Heart left ventricle (tissue), 16 donors: Measurements from ENCODE around the gene VPS13A. TPM values are rescaled to one million over a fixed set of nuclear protein-coding genes. Genes with fewer than 3 reads are reported as not detected.

Experiments
- ATAC-seq, 4 donors: fragments of 200-7000 bp; cut with Tn5 transposase; one replicate each; pipeline ENCODE4 v1.9.1; 2020 to 2022; ENCODE audit warnings: moderate library complexity in 4 of 4, mild to moderate bottlenecking in 3 of 4, moderate number of reproducible peaks in 1 of 4
- DNase-seq, 5 donors: peaks; one replicate each; pipeline ENCODE4 v3.0.0-alpha.2; 2020
- H3K27ac ChIP-seq, 12 donors: fragments of 200-600 bp; sonication (generic) in 4 of 12; one replicate each; pipeline versions ENCODE4 v1.5.0 to v1.8.0; 2016 to 2022; ENCODE audit warnings: mild to moderate bottlenecking in 2 of 12
- H3K27me3 ChIP-seq, 9 donors: fragments of 200-600 bp; sonication (generic) in 2 of 9; one replicate each; pipeline versions ENCODE4 v1.5.1 to v1.8.0; 2016 to 2022; ENCODE audit warnings: mild to moderate bottlenecking in 3 of 9
- H3K36me3 ChIP-seq, 9 donors: fragments of 200-600 bp; sonication (generic) in 2 of 9; one replicate each; pipeline versions ENCODE4 v1.5.0 to v1.8.0; 2018 to 2022; ENCODE audit warnings: mild to moderate bottlenecking in 2 of 9
- H3K4me1 ChIP-seq, 12 donors: fragments of 200-600 bp; sonication (generic) in 4 of 12; one replicate each; pipeline versions ENCODE4 v1.5.0 to v1.8.0; 2016 to 2022; ENCODE audit warnings: mild to moderate bottlenecking in 3 of 12
- H3K4me3 ChIP-seq, 12 donors: fragments of 200-600 bp; sonication (generic) in 4 of 12; one replicate each; pipeline versions ENCODE4 v1.5.0 to v1.8.0; 2017 to 2022; ENCODE audit warnings: mild to moderate bottlenecking in 9 of 12, moderate library complexity in 4 of 12
- H3K9me3 ChIP-seq, 12 donors: fragments of 200-600 bp; sonication (generic) in 4 of 12; one replicate each; pipeline versions ENCODE4 v1.5.0 to v1.8.0; 2016 to 2022; ENCODE audit warnings: mild to moderate bottlenecking in 1 of 12
- POLR2A ChIP-seq, 2 donors: fragments of 450-650 bp; IDR thresholded peaks; one replicate each; pipeline ENCODE4 v1.6.1; 2017; ENCODE audit warnings: antibody characterized with exemption in 2 of 2, mild to moderate bottlenecking in 2 of 2, moderate library complexity in 2 of 2
- WGBS, 4 donors: extraction: QIAGEN DNeasy Blood & Tissue Kit in 2 of 4; methylation state at CpG; one replicate each; pipeline versions ENCODE4 v1.1.5 to v1.1.7; 2013 to 2018; 5-methylcytosine and 5-hydroxymethylcytosine counted together
- intact Hi-C, 10 donors: fragments of 100-400 bp; cut with DNase I; formaldehyde crosslinking; loops; one replicate each; pipeline versions ENCODE4 v1.11.1 to v1.14.2; 2022
- polyA plus RNA-seq, 2 donors: library from polyadenylated mRNA; stranded (reverse); fragments of 200-250 nt; gene quantifications; one replicate each; pipeline ENCODE4 v1.2.3, GENCODE V29; 2013
- total RNA-seq, 9 donors: library from RNA; depleted of rRNA in 2 of 9; stranded (reverse); fragments of >200 nt in 2 of 9; fragmentation: NEBNext Ultra II Directional in 3 of 9; extraction: Animal tissue kit (Norgen Biotek cat#: 25700) in 3 of 9; gene quantifications; one replicate each; pipeline versions ENCODE4 v1.1.0 to v1.2.4, GENCODE V29; 2016 to 2023
- TF ChIP-seq, protein P1 (sequence below), 12 donors: fragments of 200-600 bp; sonication (generic) in 4 of 12; IDR thresholded peaks; one replicate each; pipeline versions ENCODE4 v1.5.0 to v1.8.0; 2018 to 2022; ENCODE audit warnings: antibody characterized with exemption in 12 of 12, mild to moderate bottlenecking in 5 of 12
- donor health status: ischemic (EF 13 %, LVEDD 7.1; RV severe dilation, severe dysfunction).
- donor health status: healthy with polysubstance abuse.
- donor health status: DM: no; HTN: yes; CAD: no.
- donor health status: DM: no; HTN: no; CAD: no.
- donor health status: ischemic (EF 25% LVEDD 6.9; RV normal size, moderate dysfunction).
- donor health status: ischemic (EF 25% LVEDD 5.7; RV mildly dilated, moderate dysfunction).
- donor health status: healthy.
- donor health status: DM: yes; HTN: yes; CAD: no.
- donor health status: ischemic (EF 35%, LVEDD 5.7; RV mildly dilated, moderate dysfunction).
- donor health status: nonischemic (EF 11% LVEDD 7.7; RV severe dilation, severe dysfunction).
- donor health status: DM: yes; HTN: yes; CAD: no.
- donor health status: PGD.
- donor health status: ischemic (EF 29% LVEDD 5.4; RV normal size, mild dysfunction).
- donor health status: nonischemic (EF 23%, LVEDD 6.1; RV moderate dilation, normal function).

VPS13A gene
- total and polyA plus RNA-seq, 11 donors, result 8.6 to 42.2 (median 29.8) TPM

DNA sequence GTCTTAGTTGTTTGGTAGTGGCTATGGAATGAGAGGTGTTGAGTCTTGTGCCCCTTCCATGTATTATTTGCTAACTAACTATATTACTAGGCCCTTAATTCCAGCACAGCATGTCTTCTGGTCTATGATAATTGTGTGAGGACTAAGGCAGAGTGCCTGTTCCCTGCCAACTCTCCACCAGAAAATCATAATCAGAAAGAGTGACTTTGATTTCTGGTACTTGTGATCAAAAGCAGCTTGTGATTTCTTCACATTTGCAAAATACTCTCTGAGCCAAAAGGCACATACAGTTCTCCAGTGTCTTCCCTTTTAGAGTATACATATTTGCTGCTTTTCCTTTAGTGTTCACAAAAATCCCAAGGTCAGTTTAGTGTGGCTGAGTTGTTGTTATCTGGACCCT, 240.9 kb downstream of the VPS13A start:
- intact Hi-C loops, result no loop called here
- H3K4me3 ChIP-seq, result no peak overlapping the region
- no peak overlapping the region for H3K27ac ChIP-seq
- H3K36me3 ChIP-seq, result peaks cover 0 to 20% (median 0%) of the 10 kb centered on the region in 9 donors
- peaks cover 0 to 6% (median 0%) of the 10 kb centered on the region in 12 donors for H3K9me3 ChIP-seq
- peaks cover 0 to 7% (median 0%) of the 10 kb centered on the region in 12 donors for H3K4me1 ChIP-seq
- ATAC-seq (no peak), DNase-seq (no peak)
- H3K27me3 ChIP-seq, result no peaks in the 10 kb centered on the region
- TF ChIP-seq POLR2A (IDR thresholded peaks at IDR 0.05), result no peak
- TF ChIP-seq, protein P1, sequence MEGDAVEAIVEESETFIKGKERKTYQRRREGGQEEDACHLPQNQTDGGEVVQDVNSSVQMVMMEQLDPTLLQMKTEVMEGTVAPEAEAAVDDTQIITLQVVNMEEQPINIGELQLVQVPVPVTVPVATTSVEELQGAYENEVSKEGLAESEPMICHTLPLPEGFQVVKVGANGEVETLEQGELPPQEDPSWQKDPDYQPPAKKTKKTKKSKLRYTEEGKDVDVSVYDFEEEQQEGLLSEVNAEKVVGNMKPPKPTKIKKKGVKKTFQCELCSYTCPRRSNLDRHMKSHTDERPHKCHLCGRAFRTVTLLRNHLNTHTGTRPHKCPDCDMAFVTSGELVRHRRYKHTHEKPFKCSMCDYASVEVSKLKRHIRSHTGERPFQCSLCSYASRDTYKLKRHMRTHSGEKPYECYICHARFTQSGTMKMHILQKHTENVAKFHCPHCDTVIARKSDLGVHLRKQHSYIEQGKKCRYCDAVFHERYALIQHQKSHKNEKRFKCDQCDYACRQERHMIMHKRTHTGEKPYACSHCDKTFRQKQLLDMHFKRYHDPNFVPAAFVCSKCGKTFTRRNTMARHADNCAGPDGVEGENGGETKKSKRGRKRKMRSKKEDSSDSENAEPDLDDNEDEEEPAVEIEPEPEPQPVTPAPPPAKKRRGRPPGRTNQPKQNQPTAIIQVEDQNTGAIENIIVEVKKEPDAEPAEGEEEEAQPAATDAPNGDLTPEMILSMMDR (IDR thresholded peaks at IDR 0.05), result no peak

DNA sequence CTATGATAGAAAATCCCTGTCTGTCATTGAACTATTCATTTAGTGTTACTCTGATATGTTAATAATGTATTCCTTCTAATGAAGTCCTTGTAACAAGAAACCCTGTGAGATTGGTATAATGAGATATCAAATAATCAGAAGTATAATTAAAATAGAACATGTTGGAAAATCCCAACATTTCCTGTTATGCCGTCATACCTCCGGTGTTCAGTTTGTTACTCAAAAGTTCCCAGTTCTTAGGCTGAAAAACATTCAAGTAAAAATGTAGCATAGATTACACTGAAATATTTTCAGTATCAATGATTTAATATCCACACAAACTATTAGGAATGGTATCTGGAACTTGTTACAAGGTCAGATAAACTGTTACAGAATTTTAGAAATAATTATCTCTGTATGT, 243.3 kb downstream of the VPS13A start:
- no peaks in the 10 kb centered on the region for H3K27me3 ChIP-seq
- H3K4me3 ChIP-seq, result no peak overlapping the region
- TF ChIP-seq, protein P1 (IDR thresholded peaks at IDR 0.05), result no peak
- no peak for TF ChIP-seq POLR2A (IDR thresholded peaks at IDR 0.05)
- H3K27ac ChIP-seq, result no peak overlapping the region
- H3K36me3 ChIP-seq, result peaks cover 0 to 17% (median 0%) of the 10 kb centered on the region in 9 donors
- ATAC-seq (no peak), DNase-seq (no peak)
- peaks cover 0 to 7% (median 0%) of the 10 kb centered on the region in 12 donors for H3K4me1 ChIP-seq
- intact Hi-C loops, result no loop called here
- H3K9me3 ChIP-seq, result no peaks in the 10 kb centered on the region
- WGBS, 4 donors, result 46 to 70% (median 59%) methylated on average over 2 of the region's 2 CpGs

GRCh38 chr9:77421506-77422265, 244.4 kb downstream of the VPS13A start:
- intact Hi-C loops, result no loop called here
- Histone ChIP-seq H3K36me3 (peaks cover 0 to 17% (median 0%) of the 10 kb centered on the region in 9 donors), H3K4me1 (peaks cover 0 to 7% (median 0%) of the 10 kb centered on the region in 12 donors), H3K27ac (no peak overlapping the region), H3K4me3 (no peak overlapping the region), H3K9me3 (no peaks in the 10 kb centered on the region), H3K27me3 (no peaks in the 10 kb centered on the region)
- DNase-seq (no peak), ATAC-seq (no peak)
- TF ChIP-seq, protein P1 (IDR thresholded peaks at IDR 0.05), result no peak
- no peak for TF ChIP-seq POLR2A (IDR thresholded peaks at IDR 0.05)
- 88 to 94% (median 91%) methylated on average over 10 of the region's 10 CpGs for WGBS, 4 donors

GRCh38 chr9:77422969-77423368, 245.6 kb downstream of the VPS13A start:
- H3K36me3 ChIP-seq, result peaks cover 0 to 17% (median 0%) of the 10 kb centered on the region in 9 donors
- TF ChIP-seq, protein P1 (IDR thresholded peaks at IDR 0.05), result no peak
- TF ChIP-seq POLR2A (IDR thresholded peaks at IDR 0.05), result no peak
- WGBS, 4 donors, result 93 to 97% (median 95%) methylated on average over 3 of the region's 3 CpGs
- no peak overlapping the region for H3K4me3 ChIP-seq
- H3K9me3 ChIP-seq, result no peaks in the 10 kb centered on the region
- peaks cover 0 to 6% (median 0%) of the 10 kb centered on the region in 12 donors for H3K4me1 ChIP-seq
- no peak overlapping the region for H3K27ac ChIP-seq
- intact Hi-C loops, result no loop called here
- no peaks in the 10 kb centered on the region for H3K27me3 ChIP-seq
- ATAC-seq (no peak), DNase-seq (no peak)
